NCI-H1048 (cell line): ENCODE data around the gene PSMA2.
"Not testable (repeated sequence)": the region's sequence is repeated elsewhere in the genome, so short reads cannot be mapped to it uniquely, and the experiment has no call there.

Experiments used
- DNase-seq: peaks from one replicate; lab custom pipeline; 2025; lab: John Stamatoyannopoulos, UW

Gene PSMA2

GRCh38 chr7:42906181-42906580 is 25.8 kb downstream of the PSMA2 start:
- DNase-seq, result no peak

DNA sequence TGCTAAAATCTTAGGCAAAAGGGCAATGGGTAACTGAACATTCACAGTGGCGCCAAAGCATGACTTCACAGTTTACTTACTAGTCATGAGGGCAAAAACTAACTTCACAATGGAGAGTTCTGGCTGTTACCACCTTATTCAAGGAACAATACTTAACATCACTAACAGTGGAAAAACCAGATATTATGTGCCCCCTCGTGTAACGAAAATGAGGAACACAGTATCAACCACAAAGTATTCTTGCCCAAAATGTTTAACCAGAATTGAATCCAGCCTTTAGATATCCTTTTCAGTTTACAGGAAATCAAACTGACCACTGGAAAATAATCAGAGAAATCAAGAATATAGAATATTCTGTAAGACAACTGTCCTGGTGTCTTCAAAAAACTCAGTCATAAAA is 29.6 kb downstream of the PSMA2 start:
- DNase-seq, result no peak

DNA sequence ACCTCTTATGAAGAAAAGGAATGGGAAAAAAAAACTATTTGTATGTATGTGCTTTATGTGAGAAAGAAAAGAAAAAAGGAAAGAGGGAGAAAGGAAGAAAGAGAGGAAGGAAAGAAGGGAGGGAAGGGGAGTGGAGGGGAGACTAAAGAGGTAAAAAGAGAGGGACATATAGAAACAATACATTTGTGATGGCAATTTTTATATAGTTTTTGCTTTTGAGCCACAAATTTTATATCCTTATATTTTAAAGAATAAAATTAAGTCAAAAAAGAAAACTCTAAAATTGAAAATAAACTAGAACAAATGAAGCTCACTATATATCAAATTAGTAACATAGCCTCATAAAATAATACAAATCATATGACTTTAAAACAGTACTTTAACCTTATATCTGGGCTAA is 31.1 kb downstream of the PSMA2 start:
- no peak for DNase-seq

DNA sequence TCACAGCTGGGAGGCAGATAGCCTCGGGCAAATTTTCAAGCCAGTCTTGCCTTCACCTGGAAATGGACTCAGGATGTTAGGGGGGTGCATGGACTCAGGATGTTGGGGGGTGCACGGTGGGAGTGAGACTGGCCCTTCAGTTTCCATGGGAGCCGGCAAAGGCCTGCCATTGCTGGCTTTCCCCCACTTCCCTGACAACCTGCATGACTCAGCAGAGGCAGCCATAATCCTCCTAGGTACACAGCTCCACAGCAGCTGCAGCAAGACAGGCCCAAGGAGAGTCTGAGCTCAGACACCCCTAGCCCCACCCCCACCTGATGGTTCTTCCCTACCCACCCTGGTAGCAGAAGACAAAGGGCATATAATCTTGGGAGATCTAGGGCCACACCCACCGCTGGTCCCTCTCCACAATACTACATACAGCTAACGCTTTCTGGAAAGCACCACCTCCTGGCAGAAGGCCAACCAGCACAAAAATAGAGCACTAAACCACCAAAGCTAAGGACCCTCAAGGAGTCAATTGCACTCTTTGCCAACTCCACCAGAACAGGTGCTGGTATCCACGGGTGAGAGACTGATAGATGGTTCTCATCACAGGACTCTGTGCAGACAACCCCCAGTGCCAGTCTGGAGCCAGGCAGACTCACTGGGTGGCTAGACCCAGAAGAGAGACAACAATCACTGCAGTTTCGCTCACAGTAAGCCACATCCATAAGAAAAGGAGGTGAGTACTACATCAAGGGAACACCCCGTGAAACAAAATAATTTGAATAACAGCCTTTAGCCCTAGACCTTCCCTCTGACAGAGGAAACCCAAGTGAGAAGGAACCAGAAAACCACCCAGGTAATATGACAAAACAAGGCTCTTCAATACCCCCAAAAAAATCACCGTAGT is 38.4 kb downstream of the PSMA2 start:
- no peak for DNase-seq

GRCh38 chr7:42886893-42887505 is 45.0 kb downstream of the PSMA2 start:
- DNase-seq, result no peak

- no peak for DNase-seq
These were observed 45.8 kb downstream of the PSMA2 start for GRCh38 chr7:42886129-42886528.

DNA sequence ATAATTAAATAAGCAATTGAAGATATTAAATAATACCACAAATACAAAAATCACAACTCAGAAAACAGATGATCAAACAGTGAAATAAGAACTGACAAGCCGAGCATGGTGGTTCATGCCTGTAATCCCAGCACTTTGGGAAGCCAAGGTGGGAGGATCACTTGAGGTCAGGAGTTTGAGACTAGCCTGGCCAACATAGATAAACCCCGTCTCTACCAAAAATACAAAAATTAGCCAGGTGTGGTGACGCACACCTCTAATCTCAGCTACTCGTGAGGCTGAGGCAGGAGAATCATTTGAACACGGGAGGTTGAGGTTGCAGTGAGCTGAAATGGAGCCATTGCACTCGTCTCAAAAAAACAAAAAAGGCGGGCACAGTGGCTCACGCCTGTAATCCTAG is 46.8 kb downstream of the PSMA2 start:
- not testable (repeated sequence) for DNase-seq

DNA sequence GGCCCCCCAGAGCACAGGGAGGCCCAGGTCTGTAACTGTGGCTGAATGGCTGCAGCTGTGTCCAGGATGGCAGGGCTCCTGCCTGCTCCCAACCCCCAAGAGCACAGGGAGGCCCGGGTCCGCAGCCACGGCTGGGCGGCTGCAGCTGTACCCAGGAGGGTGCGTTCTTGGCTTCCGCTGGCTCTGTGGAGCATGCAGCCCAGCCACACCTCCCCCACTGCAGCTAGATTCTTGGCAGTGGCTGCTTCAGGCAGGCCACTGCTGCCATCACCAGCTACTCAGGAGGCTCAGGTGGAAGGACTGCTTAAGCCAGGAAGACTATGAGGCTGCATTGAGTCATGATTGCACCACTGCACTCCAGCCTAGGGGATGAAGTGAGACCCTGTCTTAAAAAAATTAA is 48.0 kb downstream of the PSMA2 start:
- DNase-seq, result no peak

DNA sequence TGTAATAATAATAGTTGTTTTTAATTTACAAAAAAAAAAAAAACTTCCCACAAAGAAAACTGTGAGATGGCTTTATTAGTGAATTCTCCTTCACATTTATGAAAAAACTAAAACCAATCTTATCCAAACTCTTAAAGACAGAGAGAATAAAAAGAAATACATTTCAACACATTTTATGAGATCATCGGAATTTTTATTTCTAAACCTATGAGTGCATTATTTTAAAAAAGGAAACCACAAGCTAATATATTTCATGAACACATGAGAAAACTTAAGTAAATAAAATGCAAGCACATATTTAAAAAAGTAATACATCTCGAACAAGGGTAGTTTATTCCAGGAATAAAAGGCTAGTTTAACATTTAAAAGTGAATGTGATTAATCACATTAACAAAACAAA is 51.6 kb downstream of the PSMA2 start:
- no peak for DNase-seq

DNA sequence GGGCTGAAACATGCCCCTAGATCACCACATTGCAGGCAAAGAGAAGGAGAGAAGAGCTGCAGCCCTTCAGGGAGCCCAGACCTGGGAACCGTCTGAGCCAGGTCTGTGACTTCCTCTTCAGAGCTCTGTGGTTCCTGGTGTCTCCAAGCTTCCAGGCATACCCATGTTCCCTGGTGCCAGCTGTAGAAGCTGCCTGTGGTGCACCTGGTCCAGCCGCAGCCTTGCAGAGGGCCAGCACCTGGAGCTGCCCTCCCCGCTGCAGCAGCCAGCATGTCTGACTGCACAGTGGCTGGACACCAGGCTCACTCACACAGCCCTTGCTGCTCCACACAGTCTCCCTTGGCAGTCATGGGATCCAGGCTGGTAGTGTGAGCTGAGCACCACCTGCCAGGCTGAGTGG is 53.7 kb downstream of the PSMA2 start:
- DNase-seq, result no peak

- no peak for DNase-seq
These were observed 54.1 kb downstream of the PSMA2 start for GRCh38 chr7:42877862-42878261.

DNA sequence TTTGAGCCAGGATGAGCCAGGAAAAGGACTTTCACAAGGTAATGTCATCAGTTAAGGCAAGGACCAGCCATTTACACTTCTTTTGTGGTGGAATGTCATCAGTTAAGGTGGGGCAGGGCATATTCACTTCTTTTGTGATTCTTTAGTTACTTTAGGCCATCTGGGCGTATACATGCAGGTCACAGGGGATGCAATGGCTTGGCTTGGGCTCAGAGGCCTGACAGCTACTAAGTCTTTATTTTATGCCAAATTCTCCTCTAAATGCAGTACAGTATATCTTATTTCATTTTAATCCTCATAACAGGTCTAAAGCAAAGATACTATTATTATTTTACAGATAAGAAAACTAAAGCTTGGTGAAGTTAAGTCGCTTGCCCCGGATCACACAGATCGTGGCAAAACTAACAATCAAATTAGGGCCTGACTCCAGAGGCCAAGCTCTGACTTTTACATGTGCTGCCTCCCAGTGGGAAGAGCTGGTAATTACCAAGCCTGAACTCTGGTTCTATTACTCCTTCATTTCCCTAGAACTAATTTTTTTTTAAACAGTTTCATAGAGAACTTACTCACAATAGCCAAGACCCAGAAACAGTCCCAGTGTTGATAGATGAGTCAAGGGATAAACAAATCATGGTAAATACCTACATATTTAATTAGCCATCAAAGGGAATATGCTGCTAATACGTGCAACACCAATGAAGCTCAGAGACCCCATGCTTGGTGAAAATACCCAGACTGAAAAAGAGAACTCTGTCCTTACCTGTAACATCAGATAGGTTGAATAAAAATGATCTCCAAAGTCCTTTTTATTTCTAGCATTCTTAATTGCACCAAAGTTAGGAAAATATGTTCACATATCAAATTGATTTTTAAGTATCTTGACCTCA is 55.5 kb downstream of the PSMA2 start:
- DNase-seq, result no peak

DNA sequence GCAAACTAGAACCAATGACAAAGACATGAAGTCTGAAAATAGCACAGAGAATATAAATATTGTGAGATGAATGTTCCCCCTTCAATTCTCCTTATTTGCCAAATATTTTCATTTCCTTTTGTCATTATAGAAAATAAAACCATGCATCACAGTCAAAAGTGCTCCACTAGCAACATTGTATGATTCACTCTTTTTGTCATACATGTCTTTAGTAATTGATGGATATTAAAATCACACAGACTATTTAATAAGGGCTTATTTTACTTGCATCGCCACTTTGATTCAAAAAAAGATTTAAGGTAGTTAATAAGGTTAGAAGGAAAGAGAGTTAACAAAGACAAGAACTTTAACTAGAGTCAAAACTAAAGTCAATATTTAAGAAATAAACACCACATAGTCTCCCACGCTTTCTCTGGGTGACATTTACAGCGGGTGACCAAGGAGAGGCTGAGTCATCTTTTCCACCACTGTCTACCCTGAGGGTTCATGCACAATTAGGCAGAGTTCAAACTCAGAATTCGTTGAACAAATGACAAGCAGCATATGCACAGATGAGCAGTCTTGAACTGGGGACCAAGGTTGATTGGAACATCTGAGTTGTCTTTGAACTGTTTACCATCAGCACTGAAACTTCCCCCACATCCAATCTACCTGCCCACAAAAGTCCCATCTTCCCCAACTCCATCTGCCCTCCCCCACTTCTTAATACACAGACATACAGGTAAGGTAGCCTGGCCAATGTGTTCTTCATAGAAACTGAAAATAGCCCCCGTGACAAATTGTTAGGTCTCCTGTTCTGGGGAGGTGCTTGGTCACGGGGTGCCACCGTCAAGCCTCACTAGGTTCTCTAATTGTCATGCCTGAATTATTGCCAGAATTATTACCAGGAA is 62.6 kb downstream of the PSMA2 start:
- DNase-seq, result no peak

DNA sequence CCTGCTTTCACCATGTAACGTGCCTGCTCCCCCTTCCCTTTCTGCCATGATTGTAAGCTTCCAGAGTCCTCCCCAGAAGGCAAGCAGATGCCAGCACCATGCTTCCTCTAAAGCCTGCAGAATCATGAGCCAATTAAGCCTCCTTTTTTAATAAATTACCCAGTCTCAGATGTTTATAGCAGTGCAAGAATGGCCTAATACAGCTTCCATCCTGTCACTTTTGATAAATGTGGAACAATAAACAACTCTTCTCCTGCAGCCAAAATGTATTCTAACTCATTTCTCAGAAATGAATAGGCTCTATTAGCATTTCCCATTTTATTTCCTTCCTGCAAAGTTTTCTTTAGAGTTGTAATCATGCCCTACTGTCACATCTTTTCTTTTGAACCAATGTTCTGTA is 63.5 kb downstream of the PSMA2 start:
- DNase-seq, result no peak
